Suprapubic skin (tissue), 4 donors: ENCODE measurements around the gene LDHD.

ENCODE experiments used
- EP300 ChIP-seq: sonication (generic); formaldehyde crosslinking; IDR thresholded peaks from one replicate; pipeline ENCODE4 v1.6.1; 2017; ENCODE audit warnings: antibody characterized with exemption
- POLR2A ChIP-seq, 2 donors: fragments of 450-650 bp; IDR thresholded peaks; one replicate each; pipeline ENCODE4 v1.6.1; 2017; ENCODE audit warnings: antibody characterized with exemption in 2 of 2, mild to moderate bottlenecking in 2 of 2, moderate library complexity in 2 of 2
- POLR2AphosphoS5 ChIP-seq, 3 donors: sonication (generic); formaldehyde crosslinking; IDR thresholded peaks; one replicate each; pipeline ENCODE4 v1.6.1; 2017; ENCODE audit warnings: antibody characterized with exemption in 3 of 3
- TF ChIP-seq, protein P1 (sequence below), 2 donors: fragments of 200-600 bp in 1 of 2; fragments of 450-650 bp in 1 of 2; sonication (generic) in 1 of 2; IDR thresholded peaks; one replicate each; pipeline ENCODE4 v1.5.1; 2016 to 2019; ENCODE audit warnings: antibody characterized with exemption in 2 of 2, mild to moderate bottlenecking in 1 of 2, moderate library complexity in 1 of 2

DNA sequence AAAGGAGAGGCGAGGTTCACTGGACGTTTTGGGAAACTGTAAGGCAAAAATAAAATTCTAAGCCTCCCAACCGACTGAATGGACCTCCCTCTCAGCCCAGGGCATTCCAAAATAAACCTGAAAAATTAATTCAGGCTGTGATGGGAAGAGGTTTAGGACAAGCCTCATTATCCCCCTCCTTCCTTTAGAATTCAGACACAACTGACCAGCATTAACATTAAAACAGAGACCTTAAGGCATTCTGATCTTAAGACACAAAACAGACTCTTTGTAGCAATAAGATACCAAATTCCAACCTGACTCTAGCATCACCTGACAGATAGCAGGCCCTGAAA lies 298 bp upstream of the LDHD start:
- TF ChIP-seq POLR2A (IDR thresholded peaks at IDR 0.05) = no peak
- TF ChIP-seq, protein P1, sequence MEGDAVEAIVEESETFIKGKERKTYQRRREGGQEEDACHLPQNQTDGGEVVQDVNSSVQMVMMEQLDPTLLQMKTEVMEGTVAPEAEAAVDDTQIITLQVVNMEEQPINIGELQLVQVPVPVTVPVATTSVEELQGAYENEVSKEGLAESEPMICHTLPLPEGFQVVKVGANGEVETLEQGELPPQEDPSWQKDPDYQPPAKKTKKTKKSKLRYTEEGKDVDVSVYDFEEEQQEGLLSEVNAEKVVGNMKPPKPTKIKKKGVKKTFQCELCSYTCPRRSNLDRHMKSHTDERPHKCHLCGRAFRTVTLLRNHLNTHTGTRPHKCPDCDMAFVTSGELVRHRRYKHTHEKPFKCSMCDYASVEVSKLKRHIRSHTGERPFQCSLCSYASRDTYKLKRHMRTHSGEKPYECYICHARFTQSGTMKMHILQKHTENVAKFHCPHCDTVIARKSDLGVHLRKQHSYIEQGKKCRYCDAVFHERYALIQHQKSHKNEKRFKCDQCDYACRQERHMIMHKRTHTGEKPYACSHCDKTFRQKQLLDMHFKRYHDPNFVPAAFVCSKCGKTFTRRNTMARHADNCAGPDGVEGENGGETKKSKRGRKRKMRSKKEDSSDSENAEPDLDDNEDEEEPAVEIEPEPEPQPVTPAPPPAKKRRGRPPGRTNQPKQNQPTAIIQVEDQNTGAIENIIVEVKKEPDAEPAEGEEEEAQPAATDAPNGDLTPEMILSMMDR (IDR thresholded peaks at IDR 0.05) = no peak
- TF ChIP-seq POLR2AphosphoS5 (IDR thresholded peaks at IDR 0.05) = no peak
- no peak for TF ChIP-seq EP300
